Muscle layer of colon (tissue), 2 donors: Measurements from ENCODE around the gene NPLOC4.

Source experiments
- H3K27ac ChIP-seq: one replicate; pipeline ENCODE4 v1.7.0; 2013; ENCODE audit warnings: low read depth, mild to moderate bottlenecking, low read length, moderate library complexity
- H3K27me3 ChIP-seq, 2 donors: one replicate each; pipeline ENCODE4 v1.7.0; 2013; ENCODE audit warnings: low read length in 2 of 2, mild to moderate bottlenecking in 2 of 2; ENCODE audit not compliant: insufficient read depth in 2 of 2, control insufficient read depth in 1 of 2
- H3K36me3 ChIP-seq: one replicate; pipeline ENCODE4 v1.7.0; 2013; ENCODE audit warnings: mild to moderate bottlenecking, low read length; ENCODE audit not compliant: insufficient read depth
- H3K4me1 ChIP-seq: one replicate; pipeline ENCODE4 v1.7.0; 2013; ENCODE audit warnings: mild to moderate bottlenecking, low read length; ENCODE audit not compliant: insufficient read depth
- H3K4me3 ChIP-seq, 2 donors: one replicate each; pipeline ENCODE4 v1.7.0; 2013; ENCODE audit warnings: low read length in 2 of 2, low read depth in 1 of 2, mild to moderate bottlenecking in 1 of 2, moderate library complexity in 1 of 2
- H3K9ac ChIP-seq: one replicate; pipeline ENCODE4 v1.7.0; 2013; ENCODE audit warnings: low read length
- H3K9me3 ChIP-seq: one replicate; pipeline ENCODE4 v1.7.0; 2013; ENCODE audit warnings: mild to moderate bottlenecking, low read length
- donor health status: abdominal sarcoma.
- donor health status: Adenocarcinoma of cecum.

NPLOC4 gene

DNA sequence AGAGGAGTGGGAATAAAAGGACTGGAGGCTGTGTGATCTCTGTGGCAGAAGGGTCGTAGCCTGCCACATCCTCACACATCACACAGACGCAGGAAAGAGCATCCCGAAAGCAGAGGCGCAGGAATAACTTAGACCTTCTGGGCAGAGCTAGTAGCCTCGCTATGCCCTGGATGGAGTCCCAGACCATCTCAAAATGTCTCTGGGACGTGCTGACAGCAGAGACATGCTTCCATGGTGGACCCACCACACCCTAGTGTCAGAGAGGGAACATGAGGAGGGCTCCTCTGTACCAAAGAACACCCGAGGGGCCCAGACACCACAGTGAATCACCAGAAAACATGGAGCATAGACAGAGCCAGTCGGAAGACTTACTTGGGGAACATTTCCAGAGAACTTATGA lies 55.2 kb downstream of the NPLOC4 start:
- Histone ChIP-seq H3K9me3 (no peaks in the 10 kb centered on the region), H3K9ac (no peak overlapping the region), H3K27ac (no peak overlapping the region), H3K4me3 (no peak overlapping the region), H3K36me3 (peaks cover 59% of the 10 kb centered on the region), H3K4me1 (peaks cover 1% of the 10 kb centered on the region), H3K27me3 (no peaks in the 10 kb centered on the region)

DNA sequence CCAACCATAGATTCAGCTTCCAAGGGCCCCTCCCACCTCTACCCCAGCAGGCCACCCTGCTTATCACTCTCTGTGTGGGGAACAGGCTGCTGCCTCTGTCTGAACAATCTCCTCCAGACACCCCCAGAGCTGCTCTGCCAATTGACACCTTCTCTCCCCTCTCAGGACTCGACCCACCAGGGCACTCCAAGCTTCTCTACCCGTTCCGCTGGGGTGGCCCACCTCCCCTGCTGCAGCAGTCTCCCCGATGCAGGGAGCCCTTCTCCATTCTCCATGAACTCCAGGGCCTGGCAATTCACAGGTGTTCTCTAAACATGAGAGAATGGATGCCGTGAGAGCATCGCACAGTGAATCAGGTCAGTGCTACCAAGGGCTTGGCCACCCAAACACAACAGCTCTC lies 56.4 kb downstream of the NPLOC4 start:
- Histone ChIP-seq H3K27me3 (no peaks in the 10 kb centered on the region), H3K27ac (no peak overlapping the region), H3K36me3 (peaks cover 56% of the 10 kb centered on the region), H3K9me3 (no peaks in the 10 kb centered on the region), H3K4me3 (no peak overlapping the region), H3K9ac (no peak overlapping the region), H3K4me1 (peaks cover 14% of the 10 kb centered on the region)

DNA sequence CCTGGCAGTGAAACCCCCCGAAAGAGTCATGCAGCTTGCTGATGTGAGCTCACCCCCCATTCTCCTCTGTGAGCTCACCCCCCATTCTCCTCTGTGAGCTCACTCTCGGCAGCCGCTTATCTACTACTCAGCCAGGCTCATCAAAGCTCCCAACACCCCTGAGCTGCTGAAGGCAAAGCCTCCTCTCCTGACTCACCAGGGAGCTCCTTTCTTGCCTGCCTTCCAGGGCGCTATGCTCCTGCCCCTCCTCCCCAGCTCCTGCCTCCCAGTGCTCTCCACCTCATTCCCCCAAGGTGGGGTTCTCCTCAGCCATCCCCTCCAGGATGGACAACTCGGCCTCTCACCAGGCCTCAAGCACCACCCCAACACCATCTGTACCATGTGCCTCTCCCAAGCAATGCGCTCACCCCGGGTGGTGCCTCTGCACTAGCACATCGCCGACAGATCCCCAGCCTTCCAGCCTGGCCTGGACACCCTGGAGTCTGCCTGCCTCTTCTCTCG lies 57.0 kb downstream of the NPLOC4 start:
- Histone ChIP-seq H3K36me3 (peaks cover 53% of the 10 kb centered on the region), H3K27ac (no peak overlapping the region), H3K9me3 (no peaks in the 10 kb centered on the region), H3K4me1 (peaks cover 16% of the 10 kb centered on the region), H3K4me3 (no peak overlapping the region), H3K27me3 (no peaks in the 10 kb centered on the region), H3K9ac (no peak overlapping the region)

DNA sequence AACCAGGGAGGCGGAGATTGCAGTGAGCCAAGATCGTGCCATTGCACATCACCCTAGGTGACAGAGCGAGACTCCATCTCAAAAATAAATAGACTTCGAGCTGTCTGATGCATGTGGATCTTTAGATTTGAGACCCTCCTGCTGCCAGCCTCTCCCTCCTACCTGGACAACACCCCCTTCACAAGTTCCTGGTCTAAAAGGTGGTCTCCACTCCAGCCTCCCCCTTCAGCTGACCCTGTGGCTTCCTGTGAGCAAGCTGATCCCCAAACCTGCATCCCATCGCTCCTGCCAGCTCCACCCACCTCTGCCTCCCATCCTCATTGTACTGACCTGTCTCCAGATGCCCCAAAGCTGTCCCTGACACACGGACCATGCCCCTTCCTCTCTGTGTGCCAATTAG lies 57.6 kb downstream of the NPLOC4 start:
- no peak overlapping the region for H3K9ac ChIP-seq
- no peak overlapping the region for H3K4me3 ChIP-seq
- peaks cover 50% of the 10 kb centered on the region for H3K36me3 ChIP-seq
- no peak overlapping the region for H3K27ac ChIP-seq
- no peaks in the 10 kb centered on the region for H3K9me3 ChIP-seq
- H3K27me3 ChIP-seq = no peaks in the 10 kb centered on the region
- peaks cover 16% of the 10 kb centered on the region for H3K4me1 ChIP-seq

DNA sequence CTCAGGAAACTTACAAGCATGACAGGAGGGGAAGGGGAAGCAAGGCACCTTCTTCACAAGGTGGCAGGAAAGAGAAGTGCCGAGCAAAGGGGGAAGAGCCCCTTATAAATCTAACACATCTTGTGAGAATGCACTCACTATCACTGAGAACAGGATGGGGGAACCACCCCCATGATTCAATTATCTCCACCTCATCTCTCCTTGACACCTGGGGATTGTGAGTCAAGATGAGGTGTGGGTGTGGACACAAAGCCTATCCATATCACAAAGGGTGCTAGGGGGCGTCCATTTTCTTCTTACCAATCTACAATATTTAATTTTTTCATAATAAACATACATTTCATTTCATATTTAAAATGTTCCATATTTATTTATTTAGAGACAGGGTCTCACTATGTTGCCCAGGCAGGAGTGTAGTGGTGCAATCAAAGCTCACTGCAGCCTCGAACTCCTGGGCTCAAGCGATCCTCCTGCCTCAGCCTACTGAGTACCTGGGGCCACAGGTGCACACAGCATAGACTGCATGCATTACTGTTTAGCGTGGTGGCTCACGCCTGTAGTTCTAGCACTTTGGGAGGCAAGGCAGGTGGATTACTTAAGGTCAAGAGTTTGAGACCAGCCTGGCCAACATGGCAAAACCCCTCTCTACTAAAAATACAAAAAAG lies 58.2 kb downstream of the NPLOC4 start:
- H3K27ac ChIP-seq = no peak overlapping the region
- no peak overlapping the region for H3K4me3 ChIP-seq
- H3K36me3 ChIP-seq = peaks cover 50% of the 10 kb centered on the region
- H3K9me3 ChIP-seq = no peaks in the 10 kb centered on the region
- H3K27me3 ChIP-seq = no peaks in the 10 kb centered on the region
- H3K9ac ChIP-seq = no peak overlapping the region
- H3K4me1 ChIP-seq = peaks cover 16% of the 10 kb centered on the region

DNA sequence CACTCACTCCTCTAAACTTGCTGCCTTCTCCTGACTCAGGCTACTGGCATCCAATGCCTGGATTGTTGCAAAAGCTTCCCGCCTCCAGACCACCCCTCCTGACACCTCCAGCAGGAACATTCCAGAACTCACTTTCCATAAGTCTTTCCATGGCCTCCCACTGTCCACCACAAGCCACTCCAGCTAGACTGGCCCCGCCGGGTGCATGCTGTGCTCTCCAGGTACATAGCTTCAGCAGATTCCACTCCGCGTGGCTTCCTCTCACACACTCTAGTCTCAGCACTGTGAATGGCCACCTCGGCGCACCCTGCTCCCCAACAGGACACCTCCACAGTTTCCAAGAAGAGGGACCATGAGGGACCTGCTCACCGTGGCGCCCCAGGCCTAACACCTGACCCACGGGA lies 58.9 kb downstream of the NPLOC4 start:
- no peak overlapping the region for H3K9ac ChIP-seq
- H3K4me3 ChIP-seq = no peak overlapping the region
- peaks cover 47% of the 10 kb centered on the region for H3K36me3 ChIP-seq
- H3K27ac ChIP-seq = no peak overlapping the region
- H3K4me1 ChIP-seq = peaks cover 16% of the 10 kb centered on the region
- no peaks in the 10 kb centered on the region for H3K27me3 ChIP-seq
- H3K9me3 ChIP-seq = no peaks in the 10 kb centered on the region

DNA sequence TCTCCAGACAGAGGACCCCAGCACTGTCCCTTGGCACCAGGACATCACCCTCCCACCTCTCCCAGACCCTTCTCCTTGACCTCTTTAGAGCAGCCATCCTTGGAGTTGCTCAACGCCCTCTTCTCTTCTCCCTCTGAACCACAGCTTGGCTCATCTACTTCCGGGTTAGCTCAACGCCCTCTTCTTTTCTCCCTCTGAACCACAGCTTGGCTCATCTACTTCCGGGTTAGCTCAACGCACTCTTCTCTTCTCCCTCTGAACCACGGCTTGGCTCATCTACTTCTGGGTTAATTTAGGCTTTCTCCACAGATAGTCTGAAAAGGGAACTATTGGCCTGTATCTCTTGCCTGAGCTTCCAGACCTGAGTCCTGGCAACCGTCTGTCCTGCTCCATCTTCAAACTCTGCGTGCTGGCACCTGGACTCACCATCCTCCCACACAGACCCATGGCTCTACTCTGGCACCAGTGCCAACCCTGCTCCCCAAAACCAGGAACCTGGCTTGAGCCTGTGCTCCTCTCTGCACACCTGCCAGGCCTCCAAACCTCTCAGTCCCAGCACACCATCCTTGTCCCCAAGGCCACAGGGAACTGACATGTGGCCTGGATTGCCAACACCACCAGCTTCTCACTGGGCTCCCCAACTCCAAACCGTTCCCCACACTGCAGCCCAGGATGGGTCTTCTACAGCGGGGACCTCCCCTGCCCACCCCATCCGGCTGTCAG lies 59.5 kb downstream of the NPLOC4 start:
- Histone ChIP-seq H3K4me1 (peaks cover 16% of the 10 kb centered on the region), H3K9ac (no peak overlapping the region), H3K36me3 (peaks cover 42% of the 10 kb centered on the region), H3K4me3 (no peak overlapping the region), H3K9me3 (no peaks in the 10 kb centered on the region), H3K27me3 (no peaks in the 10 kb centered on the region), H3K27ac (no peak overlapping the region)

DNA sequence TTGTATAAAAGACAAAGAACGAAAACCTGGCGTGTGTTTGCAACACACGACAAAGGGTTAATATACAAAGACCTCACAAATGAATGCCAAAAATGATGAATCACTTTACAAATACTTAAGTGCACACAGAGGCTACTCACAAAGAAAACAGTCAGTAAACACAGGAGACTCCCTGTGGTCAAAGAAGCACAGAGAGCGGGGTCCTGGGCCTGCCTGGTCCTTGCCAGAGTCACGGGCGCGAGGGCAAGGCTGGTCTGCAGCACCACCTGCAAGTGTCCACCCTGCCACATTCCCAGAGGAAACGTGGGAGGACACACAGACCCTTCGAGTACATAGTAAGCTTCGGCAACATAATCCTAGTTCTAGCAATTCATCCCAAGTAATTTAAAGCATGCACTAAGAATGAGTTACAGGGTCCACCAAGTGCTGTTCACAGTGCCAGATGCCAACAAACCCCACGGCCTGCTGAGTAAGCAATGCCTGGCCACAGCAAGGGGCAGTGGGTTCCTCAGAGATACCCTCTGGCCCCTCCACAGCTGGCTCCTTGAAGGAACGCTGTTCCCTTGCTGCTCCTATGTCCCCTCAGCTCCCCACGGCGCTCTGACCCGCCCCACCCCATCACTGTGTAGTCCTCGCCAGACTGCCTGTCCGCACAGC lies 60.2 kb downstream of the NPLOC4 start:
- H3K4me3 ChIP-seq = no peak overlapping the region
- H3K4me1 ChIP-seq = peaks cover 16% of the 10 kb centered on the region
- H3K27ac ChIP-seq = no peak overlapping the region
- no peak overlapping the region for H3K9ac ChIP-seq
- H3K36me3 ChIP-seq = peaks cover 37% of the 10 kb centered on the region
- no peaks in the 10 kb centered on the region for H3K27me3 ChIP-seq
- no peaks in the 10 kb centered on the region for H3K9me3 ChIP-seq

DNA sequence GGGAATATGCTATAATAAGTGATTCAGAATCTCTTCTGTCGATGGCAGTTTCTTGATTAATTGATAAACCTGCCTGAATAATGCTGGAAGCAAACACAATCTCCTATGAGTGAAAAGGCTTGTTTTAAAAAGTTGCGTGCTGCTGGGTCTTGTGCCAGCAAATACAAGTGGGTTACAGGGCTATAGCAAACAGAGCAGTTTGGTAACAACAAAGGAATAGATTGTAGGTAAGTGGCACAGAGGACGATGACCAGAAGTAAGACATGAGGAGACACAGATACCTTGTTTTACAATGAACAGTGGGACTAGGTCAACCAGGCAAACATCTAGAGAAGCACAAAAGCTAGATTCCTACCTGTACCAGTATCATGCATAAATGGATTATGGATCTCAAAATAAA lies 61.1 kb downstream of the NPLOC4 start:
- H3K4me3 ChIP-seq = no peak overlapping the region
- no peak overlapping the region for H3K27ac ChIP-seq
- no peaks in the 10 kb centered on the region for H3K27me3 ChIP-seq
- H3K4me1 ChIP-seq = peaks cover 16% of the 10 kb centered on the region
- no peak overlapping the region for H3K9ac ChIP-seq
- H3K9me3 ChIP-seq = no peaks in the 10 kb centered on the region
- peaks cover 41% of the 10 kb centered on the region for H3K36me3 ChIP-seq

DNA sequence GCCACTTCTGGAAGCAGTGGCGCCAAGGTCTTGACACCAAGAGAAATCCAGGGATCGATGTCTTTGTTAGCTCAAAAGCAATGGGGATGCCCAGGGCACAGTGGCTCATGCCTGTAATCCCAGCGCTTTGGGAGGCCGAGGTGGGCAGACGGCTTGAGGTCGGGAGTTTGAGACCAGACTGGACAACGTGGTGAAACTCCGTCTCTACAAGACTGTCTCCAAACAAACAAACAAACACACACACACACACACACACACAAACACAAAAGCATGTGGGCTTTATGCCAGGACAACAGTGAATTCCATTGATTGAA lies 62.3 kb downstream of the NPLOC4 start:
- no peaks in the 10 kb centered on the region for H3K27me3 ChIP-seq
- H3K9ac ChIP-seq = no peak overlapping the region
- H3K4me3 ChIP-seq = no peak overlapping the region
- H3K27ac ChIP-seq = no peak overlapping the region
- no peaks in the 10 kb centered on the region for H3K9me3 ChIP-seq
- peaks cover 48% of the 10 kb centered on the region for H3K36me3 ChIP-seq
- H3K4me1 ChIP-seq = peaks cover 16% of the 10 kb centered on the region

DNA sequence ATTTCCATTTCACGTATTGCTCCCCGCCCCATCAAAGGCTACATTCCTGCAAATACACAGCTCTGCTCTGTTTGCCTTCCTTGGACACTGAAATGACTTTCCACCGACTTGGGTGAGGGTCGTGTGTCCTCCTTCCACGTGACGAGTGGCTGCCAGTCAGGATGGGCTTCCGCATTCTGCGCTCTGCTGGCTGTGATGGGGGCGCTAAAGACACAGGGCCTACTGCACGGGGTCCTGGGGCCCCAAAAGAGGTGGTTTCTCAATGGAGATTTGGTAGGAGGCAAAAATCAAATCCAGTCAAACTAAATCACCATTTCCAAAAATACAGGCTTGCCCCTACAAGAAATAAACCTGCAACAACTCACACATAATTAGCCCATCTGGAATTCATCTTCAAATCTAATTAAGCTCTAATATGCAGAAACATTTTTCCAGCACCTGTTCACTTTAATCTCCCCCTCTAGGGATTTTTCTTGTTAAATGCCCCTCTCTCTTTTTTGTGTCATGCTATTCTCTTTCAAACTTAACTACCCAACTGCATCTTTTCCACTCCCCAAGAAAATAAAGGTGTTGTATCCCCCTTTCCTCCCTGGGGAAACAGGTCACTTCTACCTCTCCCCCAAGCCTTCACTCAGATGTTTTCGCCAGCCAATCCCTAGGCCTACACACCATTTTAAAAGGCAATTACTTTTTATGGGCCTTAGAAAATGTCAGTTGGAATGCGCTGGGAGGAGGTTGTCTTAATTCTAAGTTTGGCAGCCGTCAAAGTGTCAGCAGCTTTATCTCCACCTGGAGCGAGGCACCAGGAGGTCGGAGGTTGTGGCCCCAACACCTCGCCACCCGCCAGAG lies 62.9 kb downstream of the NPLOC4 start:
- Histone ChIP-seq H3K36me3 (peaks cover 50% of the 10 kb centered on the region), H3K9me3 (no peaks in the 10 kb centered on the region), H3K27me3 (no peaks in the 10 kb centered on the region), H3K27ac (no peak overlapping the region), H3K4me3 (no peak overlapping the region), H3K4me1 (peaks cover 16% of the 10 kb centered on the region), H3K9ac (no peak overlapping the region)
